GM19035 (cell line): ENCODE data around the gene MKLN1.
"Not testable (repeated sequence)": the region's sequence is repeated elsewhere in the genome, so short reads cannot be mapped to it uniquely, and the experiment has no call there.

Source experiments
- ATAC-seq: cut with Tn5 transposase; IDR thresholded peaks from one replicate; pipeline ENCODE4 v1.9.1; 2021; ENCODE audit not compliant: unreplicated experiment

MKLN1 gene

GRCh38 chr7:131327626-131328376 is at the start of gene MKLN1:
MKLN1 (plus strand) TSS chr7:131327876; CDS start chr7:131327900, 24 bp downstream.
- peak; percentile 96 for ATAC-seq

GRCh38 chr7:131279044-131279443 is 48.6 kb upstream of the MKLN1 start:
- ATAC-seq = no peak

GRCh38 chr7:131281266-131282048 is 46.2 kb upstream of the MKLN1 start:
- ATAC-seq = no peak

GRCh38 chr7:131284702-131285419 is 42.8 kb upstream of the MKLN1 start:
- ATAC-seq = no peak

GRCh38 chr7:131285556-131285955 is 42.1 kb upstream of the MKLN1 start:
- ATAC-seq = no peak

GRCh38 chr7:131288450-131288849 is 39.2 kb upstream of the MKLN1 start:
- ATAC-seq = no peak

GRCh38 chr7:131289051-131289450 is 38.6 kb upstream of the MKLN1 start:
- no peak for ATAC-seq

GRCh38 chr7:131292141-131292905 is 35.4 kb upstream of the MKLN1 start:
- no peak for ATAC-seq

GRCh38 chr7:131293018-131293417 is 34.7 kb upstream of the MKLN1 start:
- ATAC-seq = no peak

GRCh38 chr7:131294553-131294952 is 33.1 kb upstream of the MKLN1 start:
- no peak for ATAC-seq

GRCh38 chr7:131298608-131298992 is 29.1 kb upstream of the MKLN1 start:
- no peak for ATAC-seq

- ATAC-seq = no peak
These were observed 28.6 kb upstream of the MKLN1 start for GRCh38 chr7:131299074-131299473.

- no peak for ATAC-seq
These were observed 27.6 kb upstream of the MKLN1 start for GRCh38 chr7:131300078-131300477.

- ATAC-seq = no peak
These were observed 26.9 kb upstream of the MKLN1 start for GRCh38 chr7:131300572-131301466.

GRCh38 chr7:131302446-131302845 is 25.2 kb upstream of the MKLN1 start:
- no peak for ATAC-seq

- ATAC-seq = no peak
These were observed 24.6 kb upstream of the MKLN1 start for GRCh38 chr7:131302876-131303707.

GRCh38 chr7:131305152-131305551 is 22.5 kb upstream of the MKLN1 start:
- no peak for ATAC-seq

GRCh38 chr7:131306041-131306440 is 21.6 kb upstream of the MKLN1 start:
- ATAC-seq = not testable (repeated sequence)

GRCh38 chr7:131306777-131307176 is 20.9 kb upstream of the MKLN1 start:
- ATAC-seq = no peak
